RPMI7951 (cell line): ENCODE results near the gene ZNF546. TPM values are rescaled to one million over a fixed set of nuclear protein-coding genes. Genes with fewer than 3 reads are reported as not detected.
"Not testable (repeated sequence)": the region's sequence is repeated elsewhere in the genome, so short reads cannot be mapped to it uniquely, and the experiment has no call there.

ENCODE experiments used
- DNase-seq: peaks from one replicate; pipeline ENCODE4 v3.0.0-alpha.2; 2012; ENCODE audit warnings: low read depth
- total RNA-seq: library from RNA; depleted of rRNA; stranded (reverse); fragments of >200 nt; shearing (Covaris generic); gene quantifications from 2 replicates; pipeline ENCODE4 v1.2.3, GENCODE V29; 2014

ZNF546 gene
- total RNA-seq, 1 experiment from 2014 or later = 4.3 TPM

DNA sequence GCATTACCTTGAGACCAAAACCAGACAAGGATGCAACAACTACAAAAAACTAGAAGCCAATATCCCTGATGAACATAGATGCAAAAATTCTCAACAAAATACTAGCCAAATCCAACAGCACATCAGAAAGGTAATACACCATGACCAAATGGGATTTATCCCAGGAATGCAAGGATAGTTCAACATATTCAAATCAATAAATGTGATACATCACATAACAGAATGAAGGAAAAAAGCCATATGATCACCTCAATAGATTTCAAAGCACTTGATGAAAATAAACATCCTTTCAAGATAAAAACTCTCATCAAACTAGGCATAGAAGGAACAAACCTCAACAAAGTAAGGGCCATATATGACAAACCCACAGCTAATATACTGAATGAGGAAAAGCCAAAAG, 10.2 kb upstream of the ZNF546 start:
- DNase-seq = no peak

- DNase-seq = no peak
Measured at GRCh38 chr19:39987167-39987566, 9.7 kb upstream of the ZNF546 start.

DNA sequence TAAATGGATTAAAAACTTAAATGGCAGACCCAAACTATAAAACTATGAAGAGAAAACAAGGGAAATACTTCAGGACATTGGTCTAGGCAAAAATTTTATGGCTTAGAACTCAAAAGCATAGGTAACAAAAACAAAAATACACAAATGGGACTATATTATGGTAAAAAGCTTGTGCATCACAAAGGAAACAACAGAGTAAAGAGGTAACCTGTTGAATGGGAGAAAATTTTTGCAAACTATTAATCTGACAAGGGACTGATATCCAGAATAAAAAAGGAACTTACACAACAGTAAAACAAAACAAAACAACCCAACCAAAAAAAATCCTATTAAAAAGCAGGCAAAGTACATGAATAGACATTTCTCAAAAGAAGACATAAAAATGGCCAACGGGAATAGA, 9.3 kb upstream of the ZNF546 start:
- no peak for DNase-seq

DNA sequence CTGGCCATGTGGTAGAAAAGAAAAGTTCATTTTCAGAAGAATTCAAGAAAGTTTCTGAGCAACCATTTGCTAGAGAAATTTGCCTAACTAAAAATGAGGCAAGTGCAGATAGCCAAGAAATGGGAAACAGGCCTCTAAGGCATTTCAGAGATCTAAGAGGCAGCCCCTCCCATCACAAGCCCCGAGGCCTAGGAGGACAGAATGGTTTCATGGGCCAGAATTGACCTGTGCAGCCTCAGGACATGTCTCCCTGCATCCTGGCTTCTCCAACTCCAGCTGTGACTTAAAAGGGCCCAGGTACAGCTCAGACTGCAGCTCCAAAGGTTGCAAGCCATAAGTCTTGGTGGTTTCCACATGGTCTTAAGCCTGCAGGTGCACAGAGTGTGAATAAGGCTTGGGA, 3.3 kb upstream of the ZNF546 start:
- DNase-seq = no peak

GRCh38 chr19:39994361-39994760, 2.5 kb upstream of the ZNF546 start:
- DNase-seq = no peak

- no peak for DNase-seq
Measured at GRCh38 chr19:39995794-39996193, 1.1 kb upstream of the ZNF546 start.

DNA sequence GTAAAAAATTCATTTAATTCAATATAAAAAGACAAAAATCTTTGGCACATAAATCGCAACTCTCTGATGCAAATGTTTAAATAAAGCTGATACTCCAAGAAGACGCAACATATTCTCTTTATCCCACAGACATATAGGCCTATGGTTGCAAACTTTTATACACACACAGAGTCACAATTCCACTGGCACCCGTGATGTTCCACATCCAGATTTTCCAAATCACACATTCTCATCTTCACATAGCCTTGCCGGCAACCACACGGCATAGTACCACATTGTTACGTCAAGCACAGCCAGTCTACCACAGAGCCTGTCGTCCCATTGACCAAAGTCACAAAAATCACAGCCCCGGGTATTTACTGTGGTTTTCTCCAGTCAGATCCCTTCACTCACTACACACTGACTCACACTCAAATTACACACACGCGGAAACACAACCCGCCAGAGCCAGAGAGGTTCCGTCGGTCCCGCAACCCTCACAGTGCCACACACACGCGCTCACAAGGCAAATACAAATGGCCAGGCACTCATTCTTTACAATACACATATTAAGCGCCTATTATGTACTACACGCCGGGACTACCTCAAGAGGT, 546 bp upstream of the ZNF546 start:
- peak; percentile 91 for DNase-seq

DNA sequence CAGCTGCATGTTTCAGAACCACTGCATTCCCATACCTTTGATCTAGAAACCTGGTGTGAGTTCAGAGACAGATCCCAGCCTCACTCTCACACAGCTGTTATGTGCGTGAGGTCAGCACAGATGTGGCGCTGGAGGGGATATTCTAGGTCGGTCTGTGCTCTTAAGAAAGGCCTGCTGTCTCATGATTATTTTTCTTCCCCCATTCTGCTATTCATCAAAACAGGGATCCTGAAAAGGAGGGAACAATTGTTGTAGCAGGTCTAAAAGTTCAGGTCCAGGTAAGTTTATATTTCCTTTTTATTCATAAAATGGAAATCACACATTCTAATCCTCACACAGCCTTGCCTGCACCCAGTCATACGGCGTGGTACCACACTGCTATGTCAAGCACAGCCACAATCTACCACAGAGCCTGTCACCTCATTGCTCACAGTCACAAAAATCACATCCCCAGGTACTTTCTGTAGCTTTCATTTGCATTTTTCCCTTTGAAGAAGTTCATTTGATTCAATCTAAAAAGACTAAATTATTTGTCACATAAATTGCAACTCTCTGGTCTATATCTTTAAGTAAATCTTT, 867 bp downstream of the ZNF546 start:
- peak; percentile 24 for DNase-seq

DNA sequence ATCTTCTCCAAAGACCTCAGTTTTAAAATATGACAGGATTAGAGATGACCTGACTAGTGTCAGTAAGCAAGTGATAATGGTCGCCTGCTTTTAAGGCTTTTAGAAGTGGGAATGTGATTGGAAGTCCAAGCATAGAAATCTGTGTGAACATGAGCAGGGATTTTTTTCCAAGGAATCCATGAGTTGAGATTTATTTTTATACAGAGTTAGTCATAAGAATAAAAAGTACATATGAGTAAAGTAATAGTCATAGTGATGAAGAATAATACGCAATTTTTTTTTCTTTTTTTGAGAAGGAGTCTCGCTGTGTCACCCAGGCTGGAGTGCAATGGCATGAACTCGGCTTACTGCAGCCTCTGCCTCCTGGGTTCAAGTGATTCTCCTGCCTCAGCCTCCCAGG, 1.6 kb downstream of the ZNF546 start:
- no peak for DNase-seq

GRCh38 chr19:40005691-40006272, 8.9 kb downstream of the ZNF546 start:
- peak; percentile 13 for DNase-seq

DNA sequence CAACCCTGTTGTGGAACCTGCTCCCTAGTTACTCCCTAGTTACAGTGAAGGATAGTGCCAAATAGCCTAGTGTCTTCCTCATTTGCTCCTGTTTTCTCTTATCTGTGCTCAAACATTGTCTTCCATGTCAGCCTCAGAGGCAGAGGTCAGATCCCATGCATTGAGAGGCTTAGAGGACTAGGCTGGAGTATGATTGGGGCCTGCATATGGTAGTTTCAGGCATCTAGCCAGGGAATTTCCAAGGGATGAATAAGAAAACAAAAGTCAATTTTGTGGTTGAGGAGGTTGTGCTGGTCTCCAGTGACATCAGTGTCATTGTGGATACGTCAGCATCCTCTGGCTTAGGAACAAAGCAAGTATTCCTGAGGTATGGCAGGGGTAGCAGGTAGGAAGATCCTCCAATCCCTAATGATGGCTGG, 9.4 kb downstream of the ZNF546 start:
- peak; percentile 92 for DNase-seq

DNA sequence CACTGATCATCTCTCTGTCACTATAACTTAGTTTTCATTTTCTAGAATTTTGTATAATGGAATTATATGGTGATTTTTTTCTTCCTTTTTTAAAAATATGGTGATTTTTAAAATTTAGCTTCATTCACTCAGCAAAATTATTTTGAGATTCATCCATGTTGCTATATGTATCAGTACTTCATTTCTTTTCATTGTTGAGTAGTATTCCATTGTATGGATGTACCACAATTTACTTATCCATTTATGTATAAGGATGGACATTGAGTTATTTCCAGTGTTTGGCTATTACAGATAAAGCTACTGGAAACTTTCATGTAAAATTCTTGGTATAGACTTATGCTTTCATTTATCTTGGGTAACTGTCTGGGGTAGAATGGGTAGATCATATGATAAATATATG, 12.8 kb downstream of the ZNF546 start:
- DNase-seq = no peak

- DNase-seq = no peak
Measured at GRCh38 chr19:40013991-40014390, 17.1 kb downstream of the ZNF546 start.

GRCh38 chr19:40023969-40024368, 27.1 kb downstream of the ZNF546 start:
- no peak for DNase-seq

- DNase-seq = no peak
Measured at GRCh38 chr19:40025938-40026596, 29.2 kb downstream of the ZNF546 start.

GRCh38 chr19:40026597-40026970, 29.7 kb downstream of the ZNF546 start:
- no peak for DNase-seq

- no peak for DNase-seq
Measured at GRCh38 chr19:40033989-40034560, 37.2 kb downstream of the ZNF546 start.

DNA sequence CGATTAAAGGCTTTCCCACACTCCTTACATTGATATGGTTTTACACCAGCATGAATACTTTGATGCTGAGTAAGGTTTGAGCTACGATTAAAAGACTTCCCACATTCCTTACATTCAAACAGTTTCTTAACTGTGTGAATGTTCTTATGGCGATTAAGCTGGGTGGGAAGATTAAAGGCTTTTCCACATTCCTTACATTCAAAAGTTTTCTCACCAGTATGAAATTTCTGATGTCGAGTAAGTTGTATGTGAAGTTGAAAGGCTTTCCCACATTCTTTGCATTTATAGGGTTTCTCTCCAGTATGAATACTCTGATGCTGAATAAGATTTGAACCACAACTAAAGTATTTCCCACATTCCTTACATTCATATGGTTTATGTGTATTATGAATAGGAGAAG, 39.1 kb downstream of the ZNF546 start:
- DNase-seq = peak; percentile 25

DNA sequence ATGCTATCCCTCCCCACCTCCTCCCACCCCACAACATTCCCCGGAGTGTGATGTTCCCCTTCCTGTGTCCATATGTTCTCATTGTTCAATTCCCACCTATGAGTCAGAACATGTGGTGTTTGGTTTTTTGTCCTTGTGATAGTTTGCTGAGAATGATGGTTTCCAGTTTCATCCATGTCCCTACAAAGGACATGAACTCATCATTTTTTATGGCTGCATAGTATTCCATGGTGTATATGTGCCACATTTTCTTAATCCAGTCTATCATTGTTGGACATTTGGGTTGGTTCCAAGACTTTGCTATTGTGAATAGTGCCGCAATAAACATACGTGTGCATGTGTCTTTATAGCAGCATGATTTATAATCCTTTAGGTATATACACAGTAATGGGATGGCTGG, 41.2 kb downstream of the ZNF546 start:
- not testable (repeated sequence) for DNase-seq

DNA sequence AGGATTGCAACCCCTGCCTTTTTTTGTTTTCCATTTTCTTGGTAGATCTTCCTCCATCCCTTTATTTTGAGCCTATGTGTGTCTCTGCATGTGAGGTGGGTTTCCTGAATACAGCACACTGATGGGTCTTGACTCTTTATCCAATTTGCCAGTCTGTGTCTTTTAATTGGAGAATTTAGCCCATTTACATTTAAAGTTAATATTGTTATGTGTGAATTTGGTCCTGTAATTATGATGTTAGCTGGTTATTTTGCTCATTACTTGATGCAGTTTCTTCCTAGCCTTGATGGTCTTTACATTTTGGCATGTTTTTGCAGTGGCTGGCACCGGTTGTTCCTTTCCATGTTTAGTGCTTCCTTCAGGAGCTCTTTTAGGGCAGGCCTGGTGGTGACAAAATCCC, 44.9 kb downstream of the ZNF546 start:
- not testable (repeated sequence) for DNase-seq

DNA sequence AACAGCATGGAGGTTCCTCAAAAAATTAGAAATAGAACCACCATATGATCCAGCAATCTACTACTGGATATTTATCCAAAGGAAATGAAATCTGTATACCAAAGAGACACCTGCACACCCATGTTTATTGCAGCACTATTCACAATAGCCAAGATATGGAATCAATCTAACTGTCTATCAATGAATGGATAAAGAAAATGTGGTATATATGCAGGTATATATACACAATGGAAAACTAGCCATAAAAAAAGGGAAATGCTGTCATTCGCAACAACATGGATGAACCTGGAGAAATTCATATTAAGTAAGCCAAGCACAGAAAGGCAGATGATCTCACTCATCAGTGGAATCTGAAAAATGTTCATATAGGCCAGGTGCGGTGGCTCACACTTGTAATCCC, 56.6 kb downstream of the ZNF546 start:
- no peak for DNase-seq

DNA sequence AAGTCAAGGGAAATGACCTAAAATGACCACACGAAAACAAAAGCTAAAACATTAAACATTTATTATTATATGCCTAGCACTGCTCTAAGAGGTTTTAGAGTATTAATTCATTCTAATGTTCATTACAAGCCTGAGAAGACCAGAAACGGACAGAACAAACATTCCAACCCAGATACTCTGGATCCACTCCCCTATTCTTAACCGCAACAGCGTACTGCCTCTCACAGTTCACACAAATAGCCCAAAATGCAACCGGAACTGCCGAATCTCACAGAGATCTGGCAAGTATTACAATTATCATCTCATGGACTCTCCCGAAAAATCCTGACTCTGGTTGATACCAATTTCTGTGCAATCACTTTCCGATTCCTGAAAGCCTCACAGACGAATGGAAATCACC, 57.8 kb downstream of the ZNF546 start:
- DNase-seq = no peak

GRCh38 chr19:40055049-40055448, 58.2 kb downstream of the ZNF546 start:
- DNase-seq = no peak
